Uterus (tissue), 4 donors: ENCODE measurements around the gene MYBPC1. TPM values are rescaled to one million over a fixed set of nuclear protein-coding genes. Genes with fewer than 3 reads are reported as not detected.
"Not testable (repeated sequence)": the region's sequence is repeated elsewhere in the genome, so short reads cannot be mapped to it uniquely, and the experiment has no call there.

Experiments
- DNase-seq, 2 donors: peaks; one replicate each; pipeline ENCODE4 v3.0.0-alpha.2; 2019 to 2020
- H3K27ac ChIP-seq, 2 donors: fragments of 200-600 bp; sonication (generic); 1 replicate in 1 of 2; 2 replicates in 1 of 2; pipeline ENCODE4 v1.5.1; 2016 to 2018
- H3K27me3 ChIP-seq, 2 donors: fragments of 200-600 bp; sonication (generic); one replicate each; pipeline ENCODE4 v1.5.1; 2018 to 2019; ENCODE audit warnings: control low read depth in 1 of 2
- H3K36me3 ChIP-seq, 2 donors: fragments of 200-600 bp; sonication (generic); one replicate each; pipeline ENCODE4 v1.5.1; 2019; ENCODE audit warnings: control low read depth in 1 of 2
- H3K4me1 ChIP-seq, 2 donors: fragments of 200-600 bp; sonication (generic); one replicate each; pipeline ENCODE4 v1.5.1; 2018 to 2019; ENCODE audit warnings: control low read depth in 1 of 2
- H3K4me3 ChIP-seq, 2 donors: fragments of 200-600 bp; sonication (generic); 1 replicate in 1 of 2; 2 replicates in 1 of 2; pipeline ENCODE4 v1.5.1; 2018 to 2019; ENCODE audit warnings: mild to moderate bottlenecking in 1 of 2
- H3K9me3 ChIP-seq, 2 donors: fragments of 200-600 bp; sonication (generic); one replicate each; pipeline ENCODE4 v1.5.1; 2019; ENCODE audit warnings: control low read depth in 1 of 2
- CTCF ChIP-seq, 4 experiments: fragments of 200-600 bp in 2 of 4; fragments of 450-650 bp in 2 of 4; sonication (generic) in 2 of 4; IDR thresholded peaks; one replicate each; pipeline ENCODE4 v1.5.1; 2016 to 2019; ENCODE audit warnings: antibody characterized with exemption in 4 of 4, mild to moderate bottlenecking in 2 of 4, moderate library complexity in 1 of 4
- POLR2A ChIP-seq, 2 donors: fragments of 450-650 bp; IDR thresholded peaks; one replicate each; pipeline ENCODE4 v1.6.1; 2016; ENCODE audit warnings: antibody characterized with exemption in 2 of 2, mild to moderate bottlenecking in 1 of 2, moderate library complexity in 1 of 2
- intact Hi-C: fragments of 100-400 bp; cut with DNase I; formaldehyde crosslinking; loops from one replicate; pipeline ENCODE4 v1.15.1; 2023; ENCODE audit warnings: low total_unique reads
- total RNA-seq, 4 donors: library from RNA; depleted of rRNA in 3 of 4; stranded (reverse); fragments of >200 nt in 3 of 4; gene quantifications; one replicate each; pipeline versions ENCODE4 v1.1.0 to v1.2.4, GENCODE V29; 2014 to 2023
- donor health status: DM: yes; HTN: yes; CAD: no.

The MYBPC1 gene
- total RNA-seq, 4 donors from 2014 or later, result 0.14 to 0.73 TPM; not detected in 2

DNA sequence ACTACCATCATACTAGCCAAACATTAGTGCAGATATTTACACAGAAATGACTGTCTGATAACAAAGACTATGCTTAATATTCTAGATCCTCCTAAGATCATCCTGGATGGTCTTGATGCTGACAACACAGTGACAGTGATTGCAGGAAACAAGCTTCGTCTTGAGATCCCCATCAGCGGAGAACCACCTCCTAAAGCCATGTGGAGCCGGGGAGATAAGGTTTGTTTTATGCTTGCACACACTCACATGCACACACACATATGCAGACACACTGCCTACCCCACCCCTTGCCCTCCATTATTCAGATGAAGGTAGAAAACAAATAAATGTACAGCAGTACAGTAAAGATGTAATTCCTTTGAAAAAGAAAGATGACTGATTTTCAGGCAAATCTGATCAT is 58.3 kb downstream of the MYBPC1 start:
- no peak overlapping the region for H3K4me3 ChIP-seq
- H3K27me3 ChIP-seq, result no peaks in the 10 kb centered on the region
- no peaks in the 10 kb centered on the region for H3K36me3 ChIP-seq
- H3K27ac ChIP-seq, result no peak overlapping the region
- intact Hi-C loops, result no loop called here
- DNase-seq, result no peak
- no peaks in the 10 kb centered on the region for H3K9me3 ChIP-seq
- no peaks in the 10 kb centered on the region for H3K4me1 ChIP-seq
- no peak for TF ChIP-seq POLR2A (IDR thresholded peaks at IDR 0.05)
- no peak for TF ChIP-seq CTCF (IDR thresholded peaks at IDR 0.05)

DNA sequence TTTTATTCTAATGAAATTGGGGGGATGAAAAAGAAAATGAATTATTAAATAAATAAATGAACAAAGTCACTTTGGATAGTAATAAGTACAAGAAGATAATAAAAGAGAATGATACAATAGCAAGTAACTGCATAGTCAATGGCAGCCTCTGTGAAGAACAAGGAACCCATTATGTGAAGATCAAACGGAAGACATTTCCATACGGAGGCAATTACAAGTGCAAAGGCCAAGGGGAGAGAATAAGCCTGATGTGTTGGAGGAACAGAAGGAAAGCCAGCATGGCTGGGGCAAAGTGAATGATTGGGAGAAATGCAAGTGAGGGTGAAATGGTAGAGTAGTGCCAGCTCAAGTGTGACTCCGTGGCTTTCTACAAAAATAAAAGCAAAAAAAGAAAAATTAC is 58.7 kb downstream of the MYBPC1 start:
- Histone ChIP-seq H3K36me3 (no peaks in the 10 kb centered on the region), H3K27me3 (no peaks in the 10 kb centered on the region), H3K4me1 (no peaks in the 10 kb centered on the region), H3K27ac (no peak overlapping the region), H3K4me3 (no peak overlapping the region), H3K9me3 (no peaks in the 10 kb centered on the region)
- TF ChIP-seq POLR2A (IDR thresholded peaks at IDR 0.05), result no peak
- TF ChIP-seq CTCF (IDR thresholded peaks at IDR 0.05), result no peak
- no peak for DNase-seq
- intact Hi-C loops, result no loop called here

GRCh38 chr12:101654442-101654841 is 59.7 kb downstream of the MYBPC1 start:
- no peak for TF ChIP-seq CTCF (IDR thresholded peaks at IDR 0.05)
- no peak for TF ChIP-seq POLR2A (IDR thresholded peaks at IDR 0.05)
- H3K27me3 ChIP-seq, result no peaks in the 10 kb centered on the region
- H3K4me3 ChIP-seq, result no peak overlapping the region
- H3K27ac ChIP-seq, result no peak overlapping the region
- H3K9me3 ChIP-seq, result no peaks in the 10 kb centered on the region
- intact Hi-C loops, result no loop called here
- H3K4me1 ChIP-seq, result no peaks in the 10 kb centered on the region
- no peaks in the 10 kb centered on the region for H3K36me3 ChIP-seq
- no peak for DNase-seq

DNA sequence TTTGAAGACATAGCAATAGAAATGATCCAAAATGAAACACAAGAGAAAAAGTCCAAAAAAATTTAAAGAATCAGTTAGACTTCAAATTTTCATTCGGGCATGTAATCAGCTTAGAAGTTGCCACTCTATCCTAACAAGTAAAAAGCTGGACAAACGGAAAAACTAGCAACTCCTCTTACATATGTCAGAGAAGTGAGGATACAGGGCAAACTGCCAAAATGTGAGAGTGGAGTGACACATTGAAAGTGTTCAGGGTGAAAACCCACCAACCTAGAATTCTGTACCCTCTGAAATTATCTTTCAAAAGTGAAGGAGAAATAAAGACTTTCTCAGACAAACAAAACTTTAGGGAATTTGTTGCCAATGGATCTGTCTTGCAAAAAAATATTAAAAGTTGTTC is 60.6 kb downstream of the MYBPC1 start:
- intact Hi-C loops, result no loop called here
- Histone ChIP-seq H3K9me3 (no peaks in the 10 kb centered on the region), H3K4me1 (no peaks in the 10 kb centered on the region), H3K4me3 (no peak overlapping the region), H3K36me3 (no peaks in the 10 kb centered on the region), H3K27me3 (no peaks in the 10 kb centered on the region), H3K27ac (no peak overlapping the region)
- no peak for DNase-seq
- TF ChIP-seq CTCF (IDR thresholded peaks at IDR 0.05), result no peak
- no peak for TF ChIP-seq POLR2A (IDR thresholded peaks at IDR 0.05)

- H3K9me3 ChIP-seq, H3K4me1 ChIP-seq, H3K36me3 ChIP-seq, DNase-seq, H3K27me3 ChIP-seq, H3K27ac ChIP-seq, intact Hi-C loops, H3K4me3 ChIP-seq: not testable (repeated sequence)
These were observed 65.9 kb downstream of the MYBPC1 start for GRCh38 chr12:101660662-101661061.

DNA sequence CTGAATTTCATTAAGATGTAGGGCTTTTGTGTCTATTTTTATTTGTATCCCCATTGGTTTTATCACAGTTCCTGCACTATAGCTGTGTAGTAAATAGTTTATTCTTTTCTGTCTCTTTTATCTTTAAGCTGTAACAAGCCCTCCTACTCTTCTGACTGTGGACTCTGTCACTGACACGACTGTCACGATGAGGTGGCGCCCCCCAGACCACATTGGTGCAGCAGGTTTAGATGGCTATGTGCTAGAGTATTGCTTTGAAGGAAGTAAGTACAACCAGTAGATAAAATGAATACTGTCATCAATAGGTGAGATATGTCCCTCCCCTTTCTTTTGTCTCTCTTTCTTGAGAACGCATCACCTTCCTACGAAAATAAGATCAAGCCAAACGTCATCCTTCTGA is 68.5 kb downstream of the MYBPC1 start:
- intact Hi-C loops, result no loop called here
- Histone ChIP-seq H3K4me3 (no peak overlapping the region), H3K9me3 (no peaks in the 10 kb centered on the region), H3K4me1 (no peaks in the 10 kb centered on the region), H3K27me3 (no peaks in the 10 kb centered on the region), H3K27ac (no peak overlapping the region), H3K36me3 (no peaks in the 10 kb centered on the region)
- no peak for DNase-seq
- no peak for TF ChIP-seq POLR2A (IDR thresholded peaks at IDR 0.05)
- TF ChIP-seq CTCF (IDR thresholded peaks at IDR 0.05), result no peak
